Ascending aorta (tissue), 2 donors: ENCODE data around the gene GYS1. TPM values are rescaled to one million over a fixed set of nuclear protein-coding genes. Genes with fewer than 3 reads are reported as not detected.

Experiments
- DNase-seq, 2 donors: peaks; one replicate each; pipeline ENCODE4 v3.0.0-alpha.2; 2019; ENCODE audit warnings: low spot score in 2 of 2
- H3K27ac ChIP-seq, 2 donors: fragments of 200-600 bp; sonication (generic); one replicate each; pipeline ENCODE4 v1.5.1; 2016 to 2017; ENCODE audit warnings: mild to moderate bottlenecking in 1 of 2
- H3K27me3 ChIP-seq: fragments of 200-600 bp; sonication (generic); one replicate; pipeline ENCODE4 v1.5.1; 2017
- H3K36me3 ChIP-seq, 2 donors: fragments of 200-600 bp; sonication (generic); one replicate each; pipeline ENCODE4 v1.5.1; 2016
- H3K4me1 ChIP-seq, 2 donors: fragments of 200-600 bp; sonication (generic); one replicate each; pipeline ENCODE4 v1.5.1; 2016 to 2017; ENCODE audit warnings: mild to moderate bottlenecking in 1 of 2
- H3K4me3 ChIP-seq, 2 donors: fragments of 200-600 bp; sonication (generic); one replicate each; pipeline ENCODE4 v1.5.1; 2016 to 2017; ENCODE audit warnings: mild to moderate bottlenecking in 1 of 2
- H3K9me3 ChIP-seq, 2 donors: fragments of 200-600 bp; sonication (generic); one replicate each; pipeline ENCODE4 v1.5.1; 2016
- intact Hi-C: fragments of 100-400 bp; cut with DNase I; formaldehyde crosslinking; loops from one replicate; pipeline ENCODE4 v1.15.1; 2023
- total RNA-seq: library from RNA; depleted of rRNA; stranded (reverse); fragments of >200 nt; gene quantifications from one replicate; pipeline ENCODE4 v1.1.0, GENCODE V29; 2016
- TF ChIP-seq, protein P1 (sequence below), 3 experiments: fragments of 200-600 bp in 2 of 3; fragments of 450-650 bp in 1 of 3; sonication (generic) in 2 of 3; IDR thresholded peaks; one replicate each; pipeline ENCODE4 v1.5.1; 2016 to 2019; ENCODE audit warnings: antibody characterized with exemption in 3 of 3, mild to moderate bottlenecking in 1 of 3, moderate library complexity in 1 of 3

The GYS1 gene
- total RNA-seq, 1 donor from 2014 or later = 21.8 TPM

DNA sequence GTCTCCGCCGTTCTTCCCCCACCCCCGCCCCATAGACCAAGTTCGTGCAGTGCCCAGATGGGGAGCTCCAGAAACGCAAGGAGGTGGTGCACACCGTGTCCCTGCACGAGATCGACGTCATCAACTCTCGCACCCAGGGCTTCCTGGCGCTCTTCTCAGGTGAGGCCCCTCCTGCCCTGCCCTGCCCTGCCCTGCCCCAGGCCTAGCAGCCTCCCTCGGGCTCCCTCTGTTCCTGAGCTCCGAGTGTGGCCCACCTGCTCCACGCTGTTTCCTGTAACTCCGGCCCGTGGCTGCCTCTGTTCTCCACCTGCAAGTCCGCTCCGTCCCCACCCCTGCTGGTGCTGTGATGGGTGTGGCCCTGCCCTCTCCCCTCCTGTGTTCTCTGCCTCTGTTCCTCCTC, 17.3 kb upstream of the GYS1 start:
- TF ChIP-seq, protein P1, sequence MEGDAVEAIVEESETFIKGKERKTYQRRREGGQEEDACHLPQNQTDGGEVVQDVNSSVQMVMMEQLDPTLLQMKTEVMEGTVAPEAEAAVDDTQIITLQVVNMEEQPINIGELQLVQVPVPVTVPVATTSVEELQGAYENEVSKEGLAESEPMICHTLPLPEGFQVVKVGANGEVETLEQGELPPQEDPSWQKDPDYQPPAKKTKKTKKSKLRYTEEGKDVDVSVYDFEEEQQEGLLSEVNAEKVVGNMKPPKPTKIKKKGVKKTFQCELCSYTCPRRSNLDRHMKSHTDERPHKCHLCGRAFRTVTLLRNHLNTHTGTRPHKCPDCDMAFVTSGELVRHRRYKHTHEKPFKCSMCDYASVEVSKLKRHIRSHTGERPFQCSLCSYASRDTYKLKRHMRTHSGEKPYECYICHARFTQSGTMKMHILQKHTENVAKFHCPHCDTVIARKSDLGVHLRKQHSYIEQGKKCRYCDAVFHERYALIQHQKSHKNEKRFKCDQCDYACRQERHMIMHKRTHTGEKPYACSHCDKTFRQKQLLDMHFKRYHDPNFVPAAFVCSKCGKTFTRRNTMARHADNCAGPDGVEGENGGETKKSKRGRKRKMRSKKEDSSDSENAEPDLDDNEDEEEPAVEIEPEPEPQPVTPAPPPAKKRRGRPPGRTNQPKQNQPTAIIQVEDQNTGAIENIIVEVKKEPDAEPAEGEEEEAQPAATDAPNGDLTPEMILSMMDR (IDR thresholded peaks at IDR 0.05) = no peak
- Histone ChIP-seq H3K27me3 (no peaks in the 10 kb centered on the region), H3K4me3 (no peak overlapping the region), H3K27ac (no peak overlapping the region), H3K4me1 (no peaks in the 10 kb centered on the region), H3K36me3 (peaks cover 61 to 74% of the 10 kb centered on the region in 2 donors), H3K9me3 (no peaks in the 10 kb centered on the region)
- intact Hi-C loops = no loop called here
- DNase-seq = no peak

DNA sequence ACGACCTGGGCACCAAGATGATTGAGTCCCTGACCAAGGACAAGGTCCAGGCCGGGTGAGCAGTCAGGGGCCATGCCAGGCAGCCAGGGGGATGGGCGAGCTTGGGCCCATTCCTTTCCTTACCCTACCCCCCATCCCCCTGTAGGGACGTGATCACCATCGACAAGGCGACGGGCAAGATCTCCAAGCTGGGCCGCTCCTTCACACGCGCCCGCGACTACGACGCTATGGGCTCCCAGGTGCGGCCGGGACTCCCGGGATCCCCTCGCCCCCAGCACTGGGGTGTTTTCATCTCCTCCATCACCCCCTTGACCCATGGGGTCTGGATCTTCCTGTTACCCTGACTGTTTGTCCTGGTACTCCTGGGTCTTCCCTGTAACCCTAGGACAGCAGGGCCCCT, 16.7 kb upstream of the GYS1 start:
- no peak overlapping the region for H3K27ac ChIP-seq
- peaks cover 66 to 74% of the 10 kb centered on the region in 2 donors for H3K36me3 ChIP-seq
- TF ChIP-seq, protein P1 (IDR thresholded peaks at IDR 0.05) = no peak
- H3K9me3 ChIP-seq = no peaks in the 10 kb centered on the region
- H3K4me3 ChIP-seq = no peak overlapping the region
- intact Hi-C loops = no loop called here
- H3K27me3 ChIP-seq = no peaks in the 10 kb centered on the region
- no peaks in the 10 kb centered on the region for H3K4me1 ChIP-seq
- DNase-seq = no peak

DNA sequence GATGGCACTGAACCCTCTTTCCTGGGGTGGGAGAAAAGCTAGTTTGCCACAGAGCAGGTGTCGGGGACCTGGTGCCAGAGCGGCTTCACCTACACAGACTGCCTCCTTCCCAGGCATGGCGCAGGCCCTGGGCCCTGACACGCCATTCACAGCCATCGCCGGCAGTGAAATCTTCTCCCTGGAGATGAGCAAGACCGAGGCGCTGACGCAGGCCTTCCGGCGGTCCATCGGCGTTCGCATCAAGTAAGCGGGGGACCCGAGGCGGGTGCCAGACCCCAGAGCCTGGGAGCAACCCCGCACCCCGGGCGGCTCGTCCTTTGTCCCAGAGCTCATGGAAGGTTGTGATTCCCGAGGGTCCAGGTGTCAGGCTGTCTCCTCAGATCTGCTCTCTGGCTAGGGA, 13.8 kb upstream of the GYS1 start:
- H3K9me3 ChIP-seq = no peaks in the 10 kb centered on the region
- H3K27me3 ChIP-seq = no peaks in the 10 kb centered on the region
- intact Hi-C loops = no loop called here
- H3K4me3 ChIP-seq = no peak overlapping the region
- peaks cover 75 to 85% of the 10 kb centered on the region in 2 donors for H3K36me3 ChIP-seq
- no peaks in the 10 kb centered on the region for H3K4me1 ChIP-seq
- no peak for DNase-seq
- TF ChIP-seq, protein P1 (IDR thresholded peaks at IDR 0.05) = no peak
- H3K27ac ChIP-seq = no peak overlapping the region

DNA sequence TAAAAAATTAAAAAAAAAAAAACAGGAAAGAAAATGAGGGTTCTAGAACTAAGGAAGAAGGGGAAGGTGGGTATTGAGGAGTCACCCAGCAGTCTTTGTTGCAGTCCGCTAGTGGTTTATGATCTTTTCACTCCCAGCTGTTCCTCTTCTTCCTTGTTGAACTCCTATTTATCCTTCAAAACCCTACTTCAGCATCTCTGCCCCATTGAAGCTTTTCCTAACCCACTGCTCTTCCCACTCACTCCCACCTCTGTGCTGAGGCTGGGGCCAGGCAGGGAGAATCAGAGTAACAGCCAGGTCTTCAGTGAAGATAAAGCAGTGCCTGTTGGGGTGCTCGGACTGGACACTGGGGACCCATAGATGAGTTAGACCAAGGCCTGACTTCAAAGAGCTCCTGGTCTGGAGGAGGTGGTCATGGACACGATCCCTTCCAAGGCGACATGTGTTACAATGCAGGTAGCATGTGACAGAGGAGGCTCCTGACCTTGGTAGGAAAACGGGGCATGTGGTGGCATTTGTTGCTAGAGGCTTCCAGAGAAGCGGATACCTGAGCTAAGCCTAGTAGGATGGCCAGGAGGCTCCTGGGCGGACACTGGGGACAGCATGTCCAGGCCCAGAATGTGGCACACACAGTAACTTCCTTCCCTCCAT, 12.0 kb upstream of the GYS1 start:
- H3K4me3 ChIP-seq = no peak overlapping the region
- TF ChIP-seq, protein P1 (IDR thresholded peaks at IDR 0.05) = no peak
- H3K36me3 ChIP-seq = peaks cover 60 to 67% of the 10 kb centered on the region in 2 donors
- H3K4me1 ChIP-seq = no peaks in the 10 kb centered on the region
- H3K9me3 ChIP-seq = no peaks in the 10 kb centered on the region
- no peaks in the 10 kb centered on the region for H3K27me3 ChIP-seq
- no peak for DNase-seq
- intact Hi-C loops = no loop called here
- no peak overlapping the region for H3K27ac ChIP-seq

DNA sequence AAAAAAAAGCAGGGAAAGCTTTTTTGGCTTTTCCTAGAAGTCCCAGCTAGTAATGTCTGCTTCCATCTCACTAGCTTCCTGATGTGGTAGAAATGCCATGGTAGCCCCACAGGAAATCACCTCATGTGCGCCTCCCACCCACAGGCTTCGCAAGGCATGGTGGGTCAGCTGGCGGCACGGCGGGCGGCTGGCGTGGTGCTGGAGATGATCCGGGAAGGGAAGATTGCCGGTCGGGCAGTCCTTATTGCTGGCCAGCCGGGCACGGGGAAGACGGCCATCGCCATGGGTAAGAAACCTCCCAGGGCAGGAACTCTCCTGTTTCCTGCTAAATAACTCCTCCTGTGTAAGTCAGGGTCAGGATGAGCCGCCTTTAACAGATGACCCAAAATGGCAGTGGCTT, 11.0 kb upstream of the GYS1 start:
- no peak overlapping the region for H3K4me3 ChIP-seq
- H3K27ac ChIP-seq = no peak overlapping the region
- TF ChIP-seq, protein P1 (IDR thresholded peaks at IDR 0.05) = no peak
- intact Hi-C loops = no loop called here
- H3K4me1 ChIP-seq = no peaks in the 10 kb centered on the region
- H3K9me3 ChIP-seq = no peaks in the 10 kb centered on the region
- no peaks in the 10 kb centered on the region for H3K27me3 ChIP-seq
- no peak for DNase-seq
- H3K36me3 ChIP-seq = peaks cover 54 to 58% of the 10 kb centered on the region in 2 donors
